WTC11 (cell line): ENCODE measurements around the gene SEMA4G. TPM values are rescaled to one million over a fixed set of nuclear protein-coding genes. Genes with fewer than 3 reads are reported as not detected.

ENCODE experiments used
- ATAC-seq: fragments of 200-7000 bp; cut with Tn5 transposase; 2 replicates; pipeline ENCODE4 v1.10.0; 2021; ENCODE audit warnings: mild to moderate bottlenecking, moderate library complexity
- CTCF ChIA-PET: fragments of 300-600 bp; sonication (Branson Sonifier 250); formaldehyde crosslinking; loops from one replicate; lab custom pipeline; 2021; ENCODE audit warnings: antibody characterized with exemption; lab: Charles Lee
- POLR2A ChIA-PET: fragments of 350-600 bp; sonication (Branson Sonifier 250); formaldehyde crosslinking; loops from one replicate; lab custom pipeline; 2021; ENCODE audit warnings: antibody characterized with exemption; lab: Charles Lee
- DNase-seq: peaks from one replicate; pipeline ENCODE4 v3.0.0; 2021; ENCODE audit warnings: low spot score
- H3K27ac Mint-ChIP-seq: 2 replicates; pipeline ENCODE4 v1.8.0; 2021; ENCODE audit warnings: mixed read lengths
- H3K27me3 Mint-ChIP-seq: 2 replicates; pipeline ENCODE4 v1.8.0; 2021; ENCODE audit warnings: low read depth, mild to moderate bottlenecking, moderate library complexity, mixed read lengths
- H3K36me3 Mint-ChIP-seq: 2 replicates; pipeline ENCODE4 v1.8.0; 2021; ENCODE audit warnings: mixed read lengths
- H3K4me1 Mint-ChIP-seq: 2 replicates; pipeline ENCODE4 v1.8.0; 2022; ENCODE audit warnings: mixed read lengths
- H3K4me3 Mint-ChIP-seq: 2 replicates; pipeline ENCODE4 v1.8.0; 2021; ENCODE audit warnings: mild to moderate bottlenecking, moderate library complexity, mixed read lengths
- H3K9me3 Mint-ChIP-seq: 2 replicates; pipeline ENCODE4 v1.8.0; 2021; ENCODE audit warnings: mixed read lengths
- CDX4 ChIP-seq: fragments of 250-450 bp; sonication (Bioruptor Pico); IDR thresholded peaks from 2 replicates; pipeline ENCODE4 v1.9.0; 2021; ENCODE audit warnings: moderate library complexity, mild to moderate bottlenecking, inconsistent platforms, borderline replicate concordance
- CREM ChIP-seq: sonication (generic); formaldehyde crosslinking; IDR thresholded peaks from 2 replicates; pipeline ENCODE4 v1.8.1; 2022; ENCODE audit warnings: mild to moderate bottlenecking, missing genetic modification reagents, moderate library complexity
- E2F4 ChIP-seq: sonication (generic); formaldehyde crosslinking; IDR thresholded peaks from 2 replicates; pipeline ENCODE4 v1.8.1; 2022; ENCODE audit warnings: low read depth, mild to moderate bottlenecking, moderate library complexity, missing genetic modification reagents, borderline replicate concordance
- GABPB1 ChIP-seq: sonication (generic); formaldehyde crosslinking; IDR thresholded peaks from 2 replicates; pipeline ENCODE4 v1.8.1; 2023; ENCODE audit warnings: mild to moderate bottlenecking, missing genetic modification reagents
- JUN ChIP-seq: sonication (generic); formaldehyde crosslinking; IDR thresholded peaks from 2 replicates; pipeline ENCODE4 v1.8.0; 2023; ENCODE audit warnings: mild to moderate bottlenecking, missing genetic modification reagents
- KAT7 ChIP-seq: sonication (generic); formaldehyde crosslinking; IDR thresholded peaks from 2 replicates; pipeline ENCODE4 v1.8.1; 2023; ENCODE audit warnings: missing genetic modification reagents, mild to moderate bottlenecking, borderline replicate concordance
- MAX ChIP-seq: sonication (generic); formaldehyde crosslinking; IDR thresholded peaks from 2 replicates; pipeline ENCODE4 v1.8.0; 2022; ENCODE audit warnings: mild to moderate bottlenecking, missing genetic modification reagents
- MYBL2 ChIP-seq: sonication (generic); formaldehyde crosslinking; IDR thresholded peaks from 2 replicates; pipeline ENCODE4 v1.8.1; 2023; ENCODE audit warnings: mild to moderate bottlenecking, moderate library complexity, missing genetic modification reagents
- NFATC4 ChIP-seq: fragments of 250-450 bp; sonication (Bioruptor Pico); IDR thresholded peaks from 2 replicates; pipeline ENCODE4 v1.9.0; 2021; ENCODE audit warnings: mild to moderate bottlenecking
- NFE2L1 ChIP-seq: sonication (generic); formaldehyde crosslinking; IDR thresholded peaks from 2 replicates; pipeline ENCODE4 v1.8.1; 2023; ENCODE audit warnings: missing genetic modification reagents
- OVOL2 ChIP-seq: fragments of 250-450 bp; sonication (Bioruptor Pico); IDR thresholded peaks from 2 replicates; pipeline ENCODE4 v1.9.0; 2021; ENCODE audit warnings: mild to moderate bottlenecking, borderline replicate concordance
- RELA ChIP-seq: sonication (generic); formaldehyde crosslinking; IDR thresholded peaks from 2 replicates; pipeline ENCODE4 v1.8.1; 2022; ENCODE audit warnings: missing genetic modification reagents, mild to moderate bottlenecking, borderline replicate concordance
- SP1 ChIP-seq: sonication (generic); formaldehyde crosslinking; conservative IDR thresholded peaks from 2 replicates; pipeline ENCODE4 v1.8.1; 2022; ENCODE audit warnings: missing genetic modification reagents
- TP53 ChIP-seq: sonication (generic); formaldehyde crosslinking; IDR thresholded peaks from 2 replicates; pipeline ENCODE4 v1.8.1; 2023; ENCODE audit warnings: mild to moderate bottlenecking, missing genetic modification reagents
- USF2 ChIP-seq: sonication (generic); formaldehyde crosslinking; IDR thresholded peaks from 2 replicates; pipeline ENCODE4 v1.8.1; 2023; ENCODE audit warnings: mild to moderate bottlenecking, missing genetic modification reagents, moderate library complexity
- ZBTB21 ChIP-seq: sonication (generic); formaldehyde crosslinking; IDR thresholded peaks from 2 replicates; pipeline ENCODE4 v1.8.1; 2023; ENCODE audit warnings: mild to moderate bottlenecking, missing genetic modification reagents, borderline replicate concordance
- ZNF219 ChIP-seq: sonication (generic); formaldehyde crosslinking; IDR thresholded peaks from 2 replicates; pipeline ENCODE4 v1.8.0; 2023; ENCODE audit warnings: missing genetic modification reagents, mild to moderate bottlenecking, borderline replicate concordance
- ZNF416 ChIP-seq: fragments of 250-450 bp; sonication (Bioruptor Pico); IDR thresholded peaks from 2 replicates; pipeline ENCODE4 v1.9.0; 2021; ENCODE audit warnings: mild to moderate bottlenecking, inconsistent platforms
- total RNA-seq: library from RNA; stranded (reverse); gene quantifications from 3 replicates; pipeline ENCODE4 v1.2.3, GENCODE V29; 2021
- TF ChIP-seq, protein P1 (sequence below): sonication (generic); formaldehyde crosslinking; IDR thresholded peaks from 2 replicates; pipeline ENCODE4 v1.8.1; 2023; ENCODE audit warnings: mild to moderate bottlenecking, missing genetic modification reagents, moderate library complexity
- TF ChIP-seq, protein P2 (sequence below): fragments of 250-450 bp; sonication (Bioruptor Pico); IDR thresholded peaks from 2 replicates; pipeline ENCODE4 v1.9.0; 2021; ENCODE audit warnings: mild to moderate bottlenecking
- TF ChIP-seq, protein P3 (sequence below): sonication (generic); formaldehyde crosslinking; IDR thresholded peaks from 2 replicates; pipeline ENCODE4 v1.8.1; 2022; ENCODE audit warnings: mild to moderate bottlenecking, missing genetic modification reagents, moderate library complexity, borderline replicate concordance
- TF ChIP-seq, protein P4 (sequence below): sonication (generic); formaldehyde crosslinking; IDR thresholded peaks from 2 replicates; pipeline ENCODE4 v1.8.0; 2022; ENCODE audit warnings: mild to moderate bottlenecking, missing genetic modification reagents
- TF ChIP-seq, protein P5 (sequence below): sonication (generic); formaldehyde crosslinking; IDR thresholded peaks from 2 replicates; pipeline ENCODE4 v1.8.1; 2023; ENCODE audit warnings: mild to moderate bottlenecking, missing genetic modification reagents

Gene SEMA4G
- total RNA-seq, 1 experiment from 2014 or later = 11.8 TPM

- TF ChIP-seq CDX4 (CRISPR knock-in tag) (no peak), RELA (CRISPR knock-in tag) (no peak), ZNF416 (CRISPR knock-in tag) (no peak), ZBTB21 (no peak), KAT7 (CRISPR knock-in tag) (no peak), OVOL2 (CRISPR knock-in tag) (no peak), CREM (CRISPR knock-in tag) (no peak), NFATC4 (CRISPR knock-in tag) (no peak)
- TF ChIP-seq, protein P1, sequence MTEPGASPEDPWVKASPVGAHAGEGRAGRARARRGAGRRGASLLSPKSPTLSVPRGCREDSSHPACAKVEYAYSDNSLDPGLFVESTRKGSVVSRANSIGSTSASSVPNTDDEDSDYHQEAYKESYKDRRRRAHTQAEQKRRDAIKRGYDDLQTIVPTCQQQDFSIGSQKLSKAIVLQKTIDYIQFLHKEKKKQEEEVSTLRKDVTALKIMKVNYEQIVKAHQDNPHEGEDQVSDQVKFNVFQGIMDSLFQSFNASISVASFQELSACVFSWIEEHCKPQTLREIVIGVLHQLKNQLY (CRISPR knock-in tag) = no peak
- TF ChIP-seq, protein P2, sequence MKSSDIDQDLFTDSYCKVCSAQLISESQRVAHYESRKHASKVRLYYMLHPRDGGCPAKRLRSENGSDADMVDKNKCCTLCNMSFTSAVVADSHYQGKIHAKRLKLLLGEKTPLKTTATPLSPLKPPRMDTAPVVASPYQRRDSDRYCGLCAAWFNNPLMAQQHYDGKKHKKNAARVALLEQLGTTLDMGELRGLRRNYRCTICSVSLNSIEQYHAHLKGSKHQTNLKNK = no peak
- TF ChIP-seq, protein P3, sequence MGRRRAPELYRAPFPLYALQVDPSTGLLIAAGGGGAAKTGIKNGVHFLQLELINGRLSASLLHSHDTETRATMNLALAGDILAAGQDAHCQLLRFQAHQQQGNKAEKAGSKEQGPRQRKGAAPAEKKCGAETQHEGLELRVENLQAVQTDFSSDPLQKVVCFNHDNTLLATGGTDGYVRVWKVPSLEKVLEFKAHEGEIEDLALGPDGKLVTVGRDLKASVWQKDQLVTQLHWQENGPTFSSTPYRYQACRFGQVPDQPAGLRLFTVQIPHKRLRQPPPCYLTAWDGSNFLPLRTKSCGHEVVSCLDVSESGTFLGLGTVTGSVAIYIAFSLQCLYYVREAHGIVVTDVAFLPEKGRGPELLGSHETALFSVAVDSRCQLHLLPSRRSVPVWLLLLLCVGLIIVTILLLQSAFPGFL = no peak
Observed at GRCh38 chr10:100995181-100995580, 25.9 kb downstream of the SEMA4G start (continued).

- POLR2A ChIA-PET = interaction anchor here (0.5 to 3.4 kb wide), 8 partner anchors 10 to 1435 kb away, joined by 3 to 14 read pairs (median 4); partner anchors contain the start of genes CUEDC2, MRPL43, PDZD7 and SFXN3
- no peaks in the 10 kb centered on the region for H3K27me3 Mint-ChIP-seq
- TF ChIP-seq CDX4 (CRISPR knock-in tag) = no peak
- TF ChIP-seq MYBL2 (CRISPR knock-in tag) = peak; percentile 57; the same call in 1 of the 2 replicates
- TF ChIP-seq, protein P4, sequence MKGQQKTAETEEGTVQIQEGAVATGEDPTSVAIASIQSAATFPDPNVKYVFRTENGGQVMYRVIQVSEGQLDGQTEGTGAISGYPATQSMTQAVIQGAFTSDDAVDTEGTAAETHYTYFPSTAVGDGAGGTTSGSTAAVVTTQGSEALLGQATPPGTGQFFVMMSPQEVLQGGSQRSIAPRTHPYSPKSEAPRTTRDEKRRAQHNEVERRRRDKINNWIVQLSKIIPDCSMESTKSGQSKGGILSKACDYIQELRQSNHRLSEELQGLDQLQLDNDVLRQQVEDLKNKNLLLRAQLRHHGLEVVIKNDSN (CRISPR knock-in tag) = peak; percentile 85
- TF ChIP-seq USF2 (CRISPR knock-in tag) = peak; percentile 91
- TF ChIP-seq TP53 (CRISPR knock-in tag) = peak; percentile 30; the same call in 1 of the 2 replicates
- TF ChIP-seq GABPB1 (CRISPR knock-in tag) = no peak; the same call in 1 of the 2 replicates
- 0 out of 2 replicates have a peak, but pooled peaks have one; percentile 63 for TF ChIP-seq E2F4 (CRISPR knock-in tag)
- TF ChIP-seq ZNF219 = peak; percentile 65; the same call in 1 of the 2 replicates
- peak; percentile 22; the same call in 1 of the 2 replicates for TF ChIP-seq NFE2L1 (CRISPR knock-in tag)
- TF ChIP-seq JUN = no peak
- peak; percentile 18; the same call in 1 of the 2 replicates for TF ChIP-seq SP1 (CRISPR knock-in tag)
- TF ChIP-seq, protein P5, sequence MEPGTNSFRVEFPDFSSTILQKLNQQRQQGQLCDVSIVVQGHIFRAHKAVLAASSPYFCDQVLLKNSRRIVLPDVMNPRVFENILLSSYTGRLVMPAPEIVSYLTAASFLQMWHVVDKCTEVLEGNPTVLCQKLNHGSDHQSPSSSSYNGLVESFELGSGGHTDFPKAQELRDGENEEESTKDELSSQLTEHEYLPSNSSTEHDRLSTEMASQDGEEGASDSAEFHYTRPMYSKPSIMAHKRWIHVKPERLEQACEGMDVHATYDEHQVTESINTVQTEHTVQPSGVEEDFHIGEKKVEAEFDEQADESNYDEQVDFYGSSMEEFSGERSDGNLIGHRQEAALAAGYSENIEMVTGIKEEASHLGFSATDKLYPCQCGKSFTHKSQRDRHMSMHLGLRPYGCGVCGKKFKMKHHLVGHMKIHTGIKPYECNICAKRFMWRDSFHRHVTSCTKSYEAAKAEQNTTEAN (CRISPR knock-in tag) = 0 out of 2 replicates have a peak, but pooled peaks have one; percentile 54
- peak; percentile 55 for TF ChIP-seq MAX (CRISPR knock-in tag)
Observed at GRCh38 chr10:100996678-100997359, 27.5 kb downstream of the SEMA4G start.

More at GRCh38 chr10:100996678-100997359, 27.5 kb downstream of the SEMA4G start:
- CTCF ChIA-PET = interaction anchor here (0.5 to 13.4 kb wide), 27 partner anchors 10 to 461 kb away, joined by 3 to 277 read pairs (median 5); partner anchors contain the start of genes HIF1AN, KAZALD1, MRPL43 and PDZD7
- Mint-ChIP-seq H3K27ac (peak overlapping the region; percentile 95), H3K4me1 (peaks cover 32% of the 10 kb centered on the region), H3K9me3 (no peaks in the 10 kb centered on the region), H3K4me3 (peak overlapping the region; percentile 83), H3K36me3 (peaks cover 16% of the 10 kb centered on the region)
- DNase-seq (peak; percentile 73), ATAC-seq (peak; percentile 60)
